Mesenchymal stem cell (in vitro differentiated cells and primary cell): ENCODE measurements around the gene TXN.

Source experiments
- DNase-seq: peaks from one replicate; pipeline ENCODE4 v3.0.0-alpha.2; 2013
- H2AFZ ChIP-seq: one replicate; pipeline ENCODE4 v1.6.1; 2013; ENCODE audit warnings: low read depth, mild to moderate bottlenecking, control low read depth, inconsistent platforms, low read length, moderate library complexity
- H2AK5ac ChIP-seq: 2 replicates; pipeline ENCODE4 v1.6.1; 2013; ENCODE audit warnings: low read length, moderate library complexity, mild to moderate bottlenecking, inconsistent platforms; ENCODE audit not compliant: severe bottlenecking
- H2BK120ac ChIP-seq: one replicate; pipeline ENCODE4 v1.6.1; 2013; ENCODE audit warnings: low read depth, mild to moderate bottlenecking, inconsistent platforms, low read length, moderate library complexity
- H2BK12ac ChIP-seq, 2 experiments: one replicate each; pipeline ENCODE4 v1.6.1; 2013; ENCODE audit warnings: inconsistent platforms in 2 of 2, low read length in 2 of 2, mild to moderate bottlenecking in 2 of 2, moderate library complexity in 2 of 2, control low read depth in 1 of 2
- H2BK15ac ChIP-seq: one replicate; pipeline ENCODE4 v1.6.1; 2013; ENCODE audit warnings: mild to moderate bottlenecking, low read depth, inconsistent platforms; ENCODE audit not compliant: poor library complexity, severe bottlenecking
- H2BK5ac ChIP-seq: 2 replicates; pipeline ENCODE4 v1.6.1; 2013; ENCODE audit warnings: low read depth, mild to moderate bottlenecking, low read length, control low read depth, inconsistent platforms; ENCODE audit not compliant: poor library complexity, severe bottlenecking
- H3K14ac ChIP-seq, 2 experiments: one replicate each; pipeline ENCODE4 v1.6.1; 2013; ENCODE audit warnings: inconsistent platforms in 2 of 2, low read length in 2 of 2, control low read depth in 1 of 2, mild to moderate bottlenecking in 1 of 2, moderate library complexity in 1 of 2
- H3K18ac ChIP-seq, 2 experiments: one replicate each; pipeline ENCODE4 v1.6.1; 2013; ENCODE audit warnings: inconsistent platforms in 2 of 2, low read length in 2 of 2, control low read depth in 1 of 2, low read depth in 1 of 2, mild to moderate bottlenecking in 1 of 2
- H3K23ac ChIP-seq, 2 experiments: one replicate each; pipeline ENCODE4 v1.6.1; 2013; ENCODE audit warnings: inconsistent platforms in 2 of 2, low read length in 2 of 2, mild to moderate bottlenecking in 2 of 2, moderate library complexity in 2 of 2, control low read depth in 1 of 2
- H3K27ac ChIP-seq: 2 replicates; pipeline ENCODE4 v1.5.1; 2013; ENCODE audit warnings: mild to moderate bottlenecking, moderate library complexity, low read length, control low read depth, inconsistent platforms; ENCODE audit not compliant: poor library complexity, severe bottlenecking
- H3K27me3 ChIP-seq, 2 experiments: 2 replicates each; pipeline versions ENCODE4 v1.6.1 to v1.7.0; 2013; ENCODE audit warnings: low read length in 2 of 2, mild to moderate bottlenecking in 2 of 2, moderate library complexity in 2 of 2, control low read depth in 1 of 2, inconsistent platforms in 1 of 2; ENCODE audit not compliant: control insufficient read depth in 1 of 2, insufficient read depth in 1 of 2
- H3K36me3 ChIP-seq, 2 experiments: 2 replicates each; pipeline versions ENCODE4 v1.6.1 to v1.7.0; 2013; ENCODE audit warnings: low read length in 2 of 2, control low read depth in 1 of 2, inconsistent platforms in 1 of 2, low read depth in 1 of 2, mild to moderate bottlenecking in 1 of 2; ENCODE audit not compliant: insufficient read depth in 2 of 2, control insufficient read depth in 1 of 2
- H3K4ac ChIP-seq, 2 experiments: one replicate each; pipeline ENCODE4 v1.6.1; 2013; ENCODE audit warnings: inconsistent platforms in 2 of 2, low read length in 2 of 2, mild to moderate bottlenecking in 2 of 2, moderate library complexity in 2 of 2, control low read depth in 1 of 2, low read depth in 1 of 2
- H3K4me1 ChIP-seq: 2 replicates; pipeline ENCODE4 v1.6.1; 2013; ENCODE audit warnings: low read depth, low read length, control low read depth; ENCODE audit not compliant: control insufficient read depth, insufficient read depth
- H3K4me2 ChIP-seq: 2 replicates; pipeline ENCODE4 v1.6.1; 2013; ENCODE audit warnings: low read length, mild to moderate bottlenecking, inconsistent platforms; ENCODE audit not compliant: poor library complexity, severe bottlenecking
- H3K4me3 ChIP-seq, 2 experiments: 2 replicates each; pipeline versions ENCODE4 v1.5.1 to v1.7.0; 2013; ENCODE audit warnings: low read length in 2 of 2, mild to moderate bottlenecking in 2 of 2, control low read depth in 1 of 2, low read depth in 1 of 2; ENCODE audit not compliant: insufficient read depth in 1 of 2
- H3K79me1 ChIP-seq: replicated peaks from 2 replicates; pipeline ENCODE4 v1.6.1; 2013; ENCODE audit warnings: mild to moderate bottlenecking, control low read depth, low read length, inconsistent platforms; ENCODE audit not compliant: poor library complexity, severe bottlenecking
- H3K9ac ChIP-seq: 2 replicates; pipeline ENCODE4 v1.7.0; 2013; ENCODE audit warnings: mild to moderate bottlenecking, low read length, moderate library complexity
- H3K9me3 ChIP-seq: 2 replicates; pipeline ENCODE4 v1.7.0; 2013; ENCODE audit warnings: mild to moderate bottlenecking, low read length; ENCODE audit not compliant: control insufficient read depth
- H4K8ac ChIP-seq: one replicate; pipeline ENCODE4 v1.6.1; 2013; ENCODE audit warnings: inconsistent platforms, mild to moderate bottlenecking, low read length, moderate library complexity
- H4K91ac ChIP-seq: one replicate; pipeline ENCODE4 v1.6.1; 2013; ENCODE audit warnings: mild to moderate bottlenecking, low read length, inconsistent platforms
- WGBS: methylation state at CpG from one replicate; pipeline ENCODE4 v1.1.7; 2013; ENCODE audit warnings: mixed read lengths; 5-methylcytosine and 5-hydroxymethylcytosine counted together

TXN gene

DNA sequence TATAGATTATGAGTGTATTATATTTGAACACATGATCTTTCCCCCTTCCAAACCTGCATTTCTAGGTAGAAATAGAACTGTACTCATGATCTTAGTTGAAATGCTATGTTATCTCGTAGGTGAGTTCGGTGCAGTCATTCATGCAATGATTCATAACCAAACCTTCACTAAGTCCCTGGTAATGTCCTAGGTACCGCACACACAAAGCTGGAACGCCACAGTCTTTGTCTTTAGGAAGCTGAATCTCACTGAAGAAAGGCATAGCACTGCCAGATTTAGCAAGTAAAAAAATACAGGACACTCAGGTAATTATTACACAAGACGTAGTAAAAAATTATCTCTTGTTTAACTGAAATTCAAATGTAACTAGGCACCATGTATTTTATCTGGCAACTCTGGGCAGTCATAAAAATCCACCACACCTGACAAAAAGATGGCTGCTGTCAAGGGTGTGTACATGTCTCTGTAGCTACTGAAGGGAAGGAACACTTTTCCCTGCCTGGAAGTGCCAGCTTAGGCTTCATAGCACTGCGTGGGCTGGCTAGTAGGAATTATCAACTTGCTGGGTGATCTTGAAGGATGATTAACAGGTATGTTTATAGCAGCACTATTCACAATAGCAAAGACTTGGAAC, 28.0 kb upstream of the TXN start:
- no peaks in the 10 kb centered on the region for H3K79me1 ChIP-seq
- no peak overlapping the region for H3K9ac ChIP-seq
- H3K27me3 ChIP-seq = no peaks in the 10 kb centered on the region
- no peak overlapping the region for H3K4me3 ChIP-seq
- no peak overlapping the region for H2BK5ac ChIP-seq
- H2BK120ac ChIP-seq = no peak overlapping the region
- H4K8ac ChIP-seq = no peak overlapping the region
- H2BK12ac ChIP-seq = no peak overlapping the region
- H3K27ac ChIP-seq = no peak overlapping the region
- no peak overlapping the region for H3K23ac ChIP-seq
- H2AFZ ChIP-seq = no peak overlapping the region
- H4K91ac ChIP-seq = no peak overlapping the region
- 88% methylated on average over 4 of the region's 6 CpGs for WGBS
- H3K18ac ChIP-seq = no peak overlapping the region
- no peak overlapping the region for H3K14ac ChIP-seq
- H3K4me2 ChIP-seq = no peak overlapping the region
- no peak overlapping the region for H2BK15ac ChIP-seq
- H2AK5ac ChIP-seq = no peak overlapping the region
- no peaks in the 10 kb centered on the region for H3K36me3 ChIP-seq
- H3K9me3 ChIP-seq = no peaks in the 10 kb centered on the region
- H3K4me1 ChIP-seq = no peaks in the 10 kb centered on the region
- DNase-seq = no peak
- no peak overlapping the region for H3K4ac ChIP-seq

GRCh38 chr9:110283751-110284150, 27.4 kb upstream of the TXN start:
- H2BK5ac ChIP-seq = no peak overlapping the region
- H3K14ac ChIP-seq = no peak overlapping the region
- no peak overlapping the region for H4K8ac ChIP-seq
- H2AK5ac ChIP-seq = no peak overlapping the region
- H3K27me3 ChIP-seq = no peaks in the 10 kb centered on the region
- no peak overlapping the region for H3K9ac ChIP-seq
- H3K4ac ChIP-seq = no peak overlapping the region
- no peak overlapping the region for H2BK12ac ChIP-seq
- WGBS = 76% methylated on average over 1 of the region's 1 CpG
- H2BK15ac ChIP-seq = no peak overlapping the region
- no peak overlapping the region for H3K23ac ChIP-seq
- H3K18ac ChIP-seq = no peak overlapping the region
- H2AFZ ChIP-seq = no peak overlapping the region
- H3K4me3 ChIP-seq = no peak overlapping the region
- H2BK120ac ChIP-seq = no peak overlapping the region
- H4K91ac ChIP-seq = no peak overlapping the region
- H3K27ac ChIP-seq = no peak overlapping the region
- no peak overlapping the region for H3K4me2 ChIP-seq
- no peaks in the 10 kb centered on the region for H3K4me1 ChIP-seq
- DNase-seq = no peak
- H3K9me3 ChIP-seq = no peaks in the 10 kb centered on the region
- no peaks in the 10 kb centered on the region for H3K36me3 ChIP-seq
- no peaks in the 10 kb centered on the region for H3K79me1 ChIP-seq

DNA sequence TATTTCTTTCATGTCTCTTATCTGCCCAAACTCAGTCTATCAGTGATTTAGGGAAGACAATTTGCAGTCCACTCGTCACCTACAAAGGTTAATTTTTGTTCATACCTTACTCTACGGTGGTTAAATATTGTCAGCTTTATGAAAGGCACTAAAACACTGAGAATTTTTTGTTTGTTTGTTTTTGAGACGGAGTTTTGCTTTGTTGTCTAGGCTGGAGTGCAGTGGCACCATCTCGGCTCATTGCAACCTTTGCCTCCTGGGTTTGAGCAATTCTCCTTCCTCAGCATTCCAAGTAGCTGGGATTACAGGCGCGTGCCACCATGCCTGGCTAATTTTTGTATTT, 26.4 kb upstream of the TXN start:
- Histone ChIP-seq H3K4ac (no peak overlapping the region), H2AK5ac (no peak overlapping the region), H3K9me3 (no peaks in the 10 kb centered on the region), H3K4me3 (no peak overlapping the region), H3K79me1 (no peaks in the 10 kb centered on the region), H2BK120ac (no peak overlapping the region), H2AFZ (no peak overlapping the region), H3K4me1 (peaks cover 1% of the 10 kb centered on the region), H4K91ac (no peak overlapping the region), H4K8ac (no peak overlapping the region), H3K9ac (no peak overlapping the region), H3K27ac (no peak overlapping the region), H3K27me3 (no peaks in the 10 kb centered on the region), H3K36me3 (no peaks in the 10 kb centered on the region), H3K18ac (no peak overlapping the region), H3K23ac (no peak overlapping the region), H3K4me2 (no peak overlapping the region), H2BK12ac (no peak overlapping the region), H2BK5ac (no peak overlapping the region), H3K14ac (no peak overlapping the region), H2BK15ac (no peak overlapping the region)
- DNase-seq = no peak
- WGBS = 95% methylated on average over 6 of the region's 6 CpGs

GRCh38 chr9:110282018-110282738, 25.9 kb upstream of the TXN start:
- 89% methylated on average over 3 of the region's 4 CpGs for WGBS
- H3K27ac ChIP-seq = no peak overlapping the region

More at GRCh38 chr9:110282018-110282738, 25.9 kb upstream of the TXN start:
- Histone ChIP-seq H2BK15ac (no peak overlapping the region), H4K8ac (no peak overlapping the region), H2AK5ac (no peak overlapping the region), H3K9ac (no peak overlapping the region), H3K14ac (no peak overlapping the region), H3K4me2 (no peak overlapping the region), H3K4ac (no peak overlapping the region), H2BK120ac (no peak overlapping the region), H4K91ac (no peak overlapping the region), H3K4me3 (no peak overlapping the region), H2AFZ (no peak overlapping the region), H3K36me3 (no peaks in the 10 kb centered on the region), H3K79me1 (no peaks in the 10 kb centered on the region), H3K27me3 (no peaks in the 10 kb centered on the region), H3K4me1 (peaks cover 1% of the 10 kb centered on the region), H3K23ac (no peak overlapping the region), H3K18ac (no peak overlapping the region), H3K9me3 (no peaks in the 10 kb centered on the region), H2BK5ac (no peak overlapping the region), H2BK12ac (no peak overlapping the region)
- no peak for DNase-seq
